Skeletal muscle tissue (tissue), 4 donors: ENCODE measurements around the gene FLT3LG. TPM values are rescaled to one million over a fixed set of nuclear protein-coding genes. Genes with fewer than 3 reads are reported as not detected.

Experiments
- H3K27ac ChIP-seq: one replicate; pipeline ENCODE4 v1.7.0; 2013; ENCODE audit warnings: mild to moderate bottlenecking, low read depth, low read length, inconsistent platforms
- H3K27me3 ChIP-seq, 3 donors: one replicate each; pipeline ENCODE4 v1.7.0; 2013; ENCODE audit warnings: low read length in 3 of 3; ENCODE audit not compliant: control insufficient read depth in 3 of 3, insufficient read depth in 3 of 3
- H3K36me3 ChIP-seq, 3 donors: one replicate each; pipeline ENCODE4 v1.7.0; 2013; ENCODE audit warnings: low read length in 3 of 3; ENCODE audit not compliant: control insufficient read depth in 3 of 3, insufficient read depth in 3 of 3
- H3K4me1 ChIP-seq, 3 donors: one replicate each; pipeline ENCODE4 v1.7.0; 2013; ENCODE audit warnings: low read length in 3 of 3, mild to moderate bottlenecking in 3 of 3; ENCODE audit not compliant: control insufficient read depth in 3 of 3, insufficient read depth in 3 of 3
- H3K4me3 ChIP-seq, 3 donors: one replicate each; pipeline ENCODE4 v1.7.0; 2013; ENCODE audit warnings: low read length in 3 of 3
- H3K9ac ChIP-seq, 3 donors: one replicate each; pipeline ENCODE4 v1.7.0; 2013; ENCODE audit warnings: low read length in 3 of 3, mild to moderate bottlenecking in 3 of 3, moderate library complexity in 2 of 3, low read depth in 1 of 3
- H3K9me3 ChIP-seq, 3 donors: one replicate each; pipeline ENCODE4 v1.7.0; 2013; ENCODE audit warnings: low read length in 3 of 3; ENCODE audit not compliant: control insufficient read depth in 3 of 3
- total RNA-seq: library from RNA; depleted of rRNA; stranded (reverse); fragments of >200 nt; gene quantifications from one replicate; pipeline ENCODE4 v1.2.3, GENCODE V29; 2014
- donor health status: Osteomylitis.

FLT3LG gene
- total RNA-seq, 1 donor from 2014 or later: 0.52 TPM

GRCh38 chr19:49507803-49508494 lies 33.9 kb downstream of the FLT3LG start:
- Histone ChIP-seq H3K36me3 (no peaks in the 10 kb centered on the region), H3K9me3 (no peaks in the 10 kb centered on the region), H3K27me3 (no peaks in the 10 kb centered on the region), H3K9ac (no peak overlapping the region), H3K4me1 (peaks cover 7 to 13% (median 12%) of the 10 kb centered on the region in 3 donors), H3K27ac (no peak overlapping the region), H3K4me3 (no peak overlapping the region)

GRCh38 chr19:49512970-49513745 lies 39.1 kb downstream of the FLT3LG start:
- Histone ChIP-seq H3K27me3 (no peaks in the 10 kb centered on the region), H3K4me1 (peaks cover 14 to 20% (median 19%) of the 10 kb centered on the region in 3 donors), H3K9ac (peak overlapping the region; percentile 71 to 89 (median 81)), H3K27ac (peak overlapping the region; percentile 84), H3K9me3 (no peaks in the 10 kb centered on the region), H3K4me3 (peak overlapping the region; percentile 70 to 84 (median 81)), H3K36me3 (peaks cover 0 to 2% (median 0%) of the 10 kb centered on the region in 3 donors)

- Histone ChIP-seq H3K9me3 (no peaks in the 10 kb centered on the region), H3K9ac (peak overlapping the region; percentile 48 to 89 (median 54)), H3K27me3 (no peaks in the 10 kb centered on the region), H3K27ac (peak overlapping the region; percentile 84), H3K4me3 (peak overlapping the region; percentile 70 to 84 (median 81)), H3K4me1 (peaks cover 14 to 20% (median 19%) of the 10 kb centered on the region in 3 donors), H3K36me3 (peaks cover 0 to 2% (median 0%) of the 10 kb centered on the region in 3 donors)
Observed at GRCh38 chr19:49513746-49514118, 39.7 kb downstream of the FLT3LG start.

- Histone ChIP-seq H3K27me3 (no peaks in the 10 kb centered on the region), H3K36me3 (peaks cover 0 to 2% (median 0%) of the 10 kb centered on the region in 3 donors), H3K9ac (peak overlapping the region; percentile 48 to 89 (median 54)), H3K27ac (no peak overlapping the region), H3K9me3 (no peaks in the 10 kb centered on the region), H3K4me3 (peak overlapping the region in 2 of 3 donors; percentile 81 to 84), H3K4me1 (peaks cover 14 to 20% (median 19%) of the 10 kb centered on the region in 3 donors)
Observed at GRCh38 chr19:49514151-49514550, 40.1 kb downstream of the FLT3LG start.

- Histone ChIP-seq H3K36me3 (peaks cover 0 to 4% (median 2%) of the 10 kb centered on the region in 3 donors), H3K27me3 (no peaks in the 10 kb centered on the region), H3K4me3 (no peak overlapping the region), H3K9me3 (no peaks in the 10 kb centered on the region), H3K27ac (peak overlapping the region; percentile 1), H3K9ac (peak overlapping the region in 1 of 3 donors; percentile 16), H3K4me1 (peaks cover 19 to 20% (median 19%) of the 10 kb centered on the region in 3 donors)
Observed at GRCh38 chr19:49515767-49516166, 41.8 kb downstream of the FLT3LG start.

- Histone ChIP-seq H3K4me1 (peaks cover 11 to 15% (median 15%) of the 10 kb centered on the region in 3 donors), H3K4me3 (no peak overlapping the region), H3K27me3 (no peaks in the 10 kb centered on the region), H3K9me3 (no peaks in the 10 kb centered on the region), H3K9ac (no peak overlapping the region), H3K36me3 (peaks cover 0 to 6% (median 4%) of the 10 kb centered on the region in 3 donors), H3K27ac (no peak overlapping the region)
Observed at GRCh38 chr19:49518033-49518432, 44.0 kb downstream of the FLT3LG start.

- Histone ChIP-seq H3K27me3 (no peaks in the 10 kb centered on the region), H3K9me3 (no peaks in the 10 kb centered on the region), H3K36me3 (peaks cover 4 to 15% (median 9%) of the 10 kb centered on the region in 3 donors), H3K27ac (no peak overlapping the region), H3K9ac (peak overlapping the region in 1 of 3 donors; percentile 12), H3K4me1 (peaks cover under 1 to 5% (median 2%) of the 10 kb centered on the region in 3 donors), H3K4me3 (no peak overlapping the region)
Observed at GRCh38 chr19:49520705-49521319, 46.8 kb downstream of the FLT3LG start.

- Histone ChIP-seq H3K27me3 (no peaks in the 10 kb centered on the region), H3K36me3 (peaks cover 4 to 20% (median 9%) of the 10 kb centered on the region in 3 donors), H3K27ac (no peak overlapping the region), H3K9me3 (no peaks in the 10 kb centered on the region), H3K9ac (no peak overlapping the region), H3K4me1 (peaks cover 3 to 13% (median 8%) of the 10 kb centered on the region in 3 donors), H3K4me3 (no peak overlapping the region)
Observed at GRCh38 chr19:49524812-49525455, 50.9 kb downstream of the FLT3LG start.

GRCh38 chr19:49528211-49528771 lies 54.3 kb downstream of the FLT3LG start:
- Histone ChIP-seq H3K4me3 (peak overlapping the region; percentile 71 to 80 (median 73)), H3K4me1 (peaks cover 7 to 12% (median 9%) of the 10 kb centered on the region in 3 donors), H3K9ac (peak overlapping the region; percentile 65 to 79 (median 70)), H3K36me3 (peaks cover 2 to 19% (median 13%) of the 10 kb centered on the region in 3 donors), H3K27me3 (no peaks in the 10 kb centered on the region), H3K27ac (peak overlapping the region; percentile 62), H3K9me3 (no peaks in the 10 kb centered on the region)
